ENCODE data around the gene ATP2C1. TPM values are rescaled to one million over a fixed set of nuclear protein-coding genes. Genes with fewer than 3 reads are reported as not detected.
"Not testable (repeated sequence)": the region's sequence is repeated elsewhere in the genome, so short reads cannot be mapped to it uniquely, and the experiment has no call there.

Gene ATP2C1
- total RNA-seq, 1 donor from 2014 or later, result 11.8 TPM

DNA sequence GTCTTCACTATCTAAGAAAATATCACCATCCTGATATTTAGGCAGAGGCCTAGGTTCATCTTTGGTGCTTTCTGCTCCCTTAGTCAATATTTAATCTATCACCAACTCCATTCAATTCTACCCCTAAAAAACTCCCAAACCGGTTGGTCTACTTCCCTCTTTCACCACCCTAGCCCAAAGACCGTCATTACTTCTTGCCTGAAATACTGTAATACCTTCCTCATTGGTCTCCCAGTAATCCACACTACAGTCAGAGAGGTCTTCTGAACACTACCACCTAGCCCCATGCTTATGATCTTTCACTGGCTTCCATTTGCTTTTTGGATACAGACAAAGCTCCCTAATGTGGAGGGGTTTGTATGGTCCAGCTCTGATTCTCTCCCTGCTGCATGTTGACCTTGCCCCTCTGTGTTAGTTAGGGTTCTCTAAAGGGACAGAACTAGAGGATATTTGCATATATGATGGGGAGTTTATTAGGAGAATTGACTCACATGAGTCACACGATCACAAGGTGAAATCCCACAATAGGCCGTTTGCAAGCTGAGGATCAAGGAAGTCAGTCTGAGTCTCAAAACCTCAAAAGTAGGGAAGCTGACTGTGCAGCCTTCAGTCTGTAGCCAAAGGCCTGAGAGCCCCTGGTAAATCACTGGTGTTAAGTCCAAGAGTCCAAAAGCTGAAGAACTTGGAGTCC is 36.4 kb upstream of the ATP2C1 start:
- intact Hi-C loops (cut with DNase I), result no loop called here
- no peak overlapping the region for H3K27ac ChIP-seq

GRCh38 chr3:130862130-130862529 is 31.8 kb upstream of the ATP2C1 start:
- H3K36me3 ChIP-seq; H3K27ac ChIP-seq; H3K4me1 ChIP-seq; DNase-seq (ENCODE audit: low spot score in 2 of 2); H3K4me3 ChIP-seq; H3K9me3 ChIP-seq; intact Hi-C loops (cut with DNase I); H3K27me3 ChIP-seq: not testable (repeated sequence)

More for the DNA sequence above, 36.4 kb upstream of the ATP2C1 start:
- Histone ChIP-seq H3K4me1 (no peaks in the 10 kb centered on the region), H3K27me3 (no peaks in the 10 kb centered on the region), H3K36me3 (no peaks in the 10 kb centered on the region), H3K4me3 (no peak overlapping the region), H3K9me3 (no peaks in the 10 kb centered on the region)
- no peak for DNase-seq (ENCODE audit: low spot score in 2 of 2)
- TF ChIP-seq, protein P1, sequence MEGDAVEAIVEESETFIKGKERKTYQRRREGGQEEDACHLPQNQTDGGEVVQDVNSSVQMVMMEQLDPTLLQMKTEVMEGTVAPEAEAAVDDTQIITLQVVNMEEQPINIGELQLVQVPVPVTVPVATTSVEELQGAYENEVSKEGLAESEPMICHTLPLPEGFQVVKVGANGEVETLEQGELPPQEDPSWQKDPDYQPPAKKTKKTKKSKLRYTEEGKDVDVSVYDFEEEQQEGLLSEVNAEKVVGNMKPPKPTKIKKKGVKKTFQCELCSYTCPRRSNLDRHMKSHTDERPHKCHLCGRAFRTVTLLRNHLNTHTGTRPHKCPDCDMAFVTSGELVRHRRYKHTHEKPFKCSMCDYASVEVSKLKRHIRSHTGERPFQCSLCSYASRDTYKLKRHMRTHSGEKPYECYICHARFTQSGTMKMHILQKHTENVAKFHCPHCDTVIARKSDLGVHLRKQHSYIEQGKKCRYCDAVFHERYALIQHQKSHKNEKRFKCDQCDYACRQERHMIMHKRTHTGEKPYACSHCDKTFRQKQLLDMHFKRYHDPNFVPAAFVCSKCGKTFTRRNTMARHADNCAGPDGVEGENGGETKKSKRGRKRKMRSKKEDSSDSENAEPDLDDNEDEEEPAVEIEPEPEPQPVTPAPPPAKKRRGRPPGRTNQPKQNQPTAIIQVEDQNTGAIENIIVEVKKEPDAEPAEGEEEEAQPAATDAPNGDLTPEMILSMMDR (IDR thresholded peaks at IDR 0.05), result no peak

- DNase-seq (ENCODE audit: low spot score in 2 of 2), result no peak
- intact Hi-C loops (cut with DNase I), result no loop called here
- H3K27ac ChIP-seq, result no peak overlapping the region
- H3K4me3 ChIP-seq, result no peak overlapping the region
- no peaks in the 10 kb centered on the region for H3K36me3 ChIP-seq
- no peaks in the 10 kb centered on the region for H3K4me1 ChIP-seq
- H3K27me3 ChIP-seq, result no peaks in the 10 kb centered on the region
- no peaks in the 10 kb centered on the region for H3K9me3 ChIP-seq
- TF ChIP-seq, protein P1 (IDR thresholded peaks at IDR 0.05), result no peak
Measured at GRCh38 chr3:130865489-130865888, 28.4 kb upstream of the ATP2C1 start.

DNA sequence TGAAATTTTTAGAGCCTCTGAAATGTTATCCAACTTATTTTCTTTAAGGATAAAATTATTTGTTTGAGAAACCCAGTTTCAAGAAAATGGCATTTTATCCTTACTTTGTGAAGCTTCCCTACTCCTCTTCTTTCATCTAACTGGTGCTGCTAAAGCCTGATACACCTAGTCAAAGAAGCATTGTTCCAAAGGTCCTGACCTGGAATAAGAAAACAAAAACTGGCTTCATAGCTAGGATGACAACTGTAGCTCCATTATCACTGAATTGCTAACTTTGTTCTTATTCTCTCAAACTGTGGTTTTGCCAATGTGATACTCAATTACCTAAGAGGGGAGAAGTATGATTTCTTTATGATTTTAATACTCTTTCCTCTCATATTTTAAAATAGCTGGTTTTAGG is 27.6 kb upstream of the ATP2C1 start:
- H3K9me3 ChIP-seq, result no peaks in the 10 kb centered on the region
- TF ChIP-seq, protein P1 (IDR thresholded peaks at IDR 0.05), result no peak
- no peak overlapping the region for H3K27ac ChIP-seq
- H3K4me3 ChIP-seq, result no peak overlapping the region
- no peaks in the 10 kb centered on the region for H3K27me3 ChIP-seq
- H3K36me3 ChIP-seq, result no peaks in the 10 kb centered on the region
- no peak for DNase-seq (ENCODE audit: low spot score in 2 of 2)
- no peaks in the 10 kb centered on the region for H3K4me1 ChIP-seq
- intact Hi-C loops (cut with DNase I), result no loop called here

- no peak for DNase-seq (ENCODE audit: low spot score in 2 of 2)
- Histone ChIP-seq H3K36me3 (no peaks in the 10 kb centered on the region), H3K4me3 (no peak overlapping the region), H3K4me1 (no peaks in the 10 kb centered on the region), H3K27ac (no peak overlapping the region), H3K27me3 (no peaks in the 10 kb centered on the region), H3K9me3 (no peaks in the 10 kb centered on the region)
- intact Hi-C loops (cut with DNase I), result no loop called here
- TF ChIP-seq, protein P1 (IDR thresholded peaks at IDR 0.05), result no peak
Measured at GRCh38 chr3:130870423-130870822, 23.5 kb upstream of the ATP2C1 start.

DNA sequence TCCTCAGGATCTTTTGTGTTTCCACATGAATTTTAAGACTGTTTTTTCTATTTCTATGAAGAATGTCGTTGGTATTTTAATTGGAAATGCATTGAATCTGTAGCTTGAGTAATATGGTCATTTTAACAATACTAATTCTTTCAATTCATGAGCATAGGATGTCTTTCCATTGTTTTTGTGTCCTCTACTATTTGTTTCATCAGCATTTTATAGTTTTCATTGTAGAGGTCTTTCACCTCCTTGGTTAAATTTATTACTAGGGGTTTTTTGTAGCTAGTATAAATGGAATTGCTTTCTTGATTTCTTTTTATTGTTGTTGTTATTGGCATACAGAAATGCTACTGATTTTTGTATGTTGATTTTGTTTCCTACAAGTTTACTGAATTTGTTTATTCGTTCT is 17.3 kb upstream of the ATP2C1 start:
- Histone ChIP-seq H3K4me1 (no peaks in the 10 kb centered on the region), H3K27me3 (no peaks in the 10 kb centered on the region), H3K27ac (no peak overlapping the region), H3K9me3 (peaks cover 0 to 26% of the 10 kb centered on the region in 2 donors), H3K36me3 (no peaks in the 10 kb centered on the region), H3K4me3 (no peak overlapping the region)
- TF ChIP-seq, protein P1 (IDR thresholded peaks at IDR 0.05), result no peak
- intact Hi-C loops (cut with DNase I), result no loop called here
- no peak for DNase-seq (ENCODE audit: low spot score in 2 of 2)
